HepG2 (cell line): ENCODE data around the gene BCL2A1. TPM values are rescaled to one million over a fixed set of nuclear protein-coding genes. Genes with fewer than 3 reads are reported as not detected.

Source experiments
- AHDC1 ChIP-seq: sonication (generic); formaldehyde crosslinking; IDR thresholded peaks from 2 replicates; pipeline ENCODE4 v1.5.1; 2020; ENCODE audit warnings: mild to moderate bottlenecking, missing genetic modification reagents, borderline replicate concordance
- ARID3A ChIP-seq: IDR thresholded peaks from 2 replicates; pipeline ENCODE4 v1.6.1; 2012; ENCODE audit warnings: low read depth, low read length, improper control_type of control experiment
- CEBPB ChIP-seq: IDR thresholded peaks from 2 replicates; pipeline ENCODE4 v1.6.1; 2011; ENCODE audit warnings: low read depth, low read length, improper control_type of control experiment, borderline replicate concordance
- HNF4A ChIP-seq: sonication (generic); formaldehyde crosslinking; IDR thresholded peaks from 2 replicates; pipeline ENCODE4 v1.4.0; 2020; ENCODE audit warnings: missing genetic modification reagents
- KAT8 ChIP-seq: IDR thresholded peaks from 2 replicates; pipeline ENCODE4 v1.6.1; 2016; ENCODE audit warnings: missing genetic modification reagents, missing compliant biosample characterization
- MIER2 ChIP-seq: IDR thresholded peaks from 2 replicates; pipeline ENCODE4 v1.6.1; 2016; ENCODE audit warnings: missing biosample characterization, missing genetic modification reagents
- NR2F1 ChIP-seq, 2 experiments: fragments of 450-650 bp in 1 of 2; formaldehyde crosslinking in 1 of 2; IDR thresholded peaks; 2 replicates each; pipeline versions ENCODE4 v1.5.0 to v1.6.1; 2016 to 2020; ENCODE audit warnings: mild to moderate bottlenecking in 1 of 2, missing compliant biosample characterization in 1 of 2, missing genetic modification reagents in 1 of 2, moderate library complexity in 1 of 2
- NR2F6 ChIP-seq, 2 experiments: IDR thresholded peaks; 2 replicates each; pipeline ENCODE4 v1.6.1; 2016; ENCODE audit warnings: antibody characterized with exemption in 1 of 2, mild to moderate bottlenecking in 1 of 2
- THAP11 ChIP-seq: IDR thresholded peaks from 2 replicates; pipeline ENCODE4 v1.6.1; 2016; ENCODE audit warnings: missing biosample characterization, missing genetic modification reagents
- THAP8 ChIP-seq: sonication (generic); formaldehyde crosslinking; IDR thresholded peaks from 2 replicates; pipeline ENCODE4 v1.5.1; 2020; ENCODE audit warnings: missing genetic modification reagents, mild to moderate bottlenecking, borderline replicate concordance
- YEATS4 ChIP-seq: sonication (generic); formaldehyde crosslinking; IDR thresholded peaks from 2 replicates; pipeline ENCODE4 v1.4.0; 2020; ENCODE audit warnings: missing genetic modification reagents, borderline replicate concordance
- ZBTB21 ChIP-seq: sonication (generic); formaldehyde crosslinking; IDR thresholded peaks from 2 replicates; pipeline ENCODE4 v1.4.0; 2020; ENCODE audit warnings: missing genetic modification reagents
- ZBTB42 ChIP-seq: sonication (generic); formaldehyde crosslinking; IDR thresholded peaks from 2 replicates; pipeline ENCODE4 v1.5.0; 2020; ENCODE audit warnings: mild to moderate bottlenecking, missing genetic modification reagents
- ZNF121 ChIP-seq: sonication (generic); formaldehyde crosslinking; IDR thresholded peaks from 2 replicates; pipeline ENCODE4 v1.5.0; 2020; ENCODE audit warnings: mild to moderate bottlenecking, missing genetic modification reagents
- ZNF24 ChIP-seq: fragments of 450-650 bp; IDR thresholded peaks from 2 replicates; pipeline ENCODE4 v1.6.1; 2017; ENCODE audit warnings: antibody characterized with exemption, mild to moderate bottlenecking
- ZNF292 ChIP-seq: sonication (generic); formaldehyde crosslinking; IDR thresholded peaks from 2 replicates; pipeline ENCODE4 v1.8.1; 2022; ENCODE audit warnings: mild to moderate bottlenecking, low read depth, missing genetic modification reagents, borderline replicate concordance
- ZNF331 ChIP-seq: sonication (generic); formaldehyde crosslinking; IDR thresholded peaks from 2 replicates; pipeline ENCODE4 v1.4.0; 2020; ENCODE audit warnings: missing genetic modification reagents
- ZNF335 ChIP-seq: sonication (generic); formaldehyde crosslinking; IDR thresholded peaks from 2 replicates; pipeline ENCODE4 v1.4.0; 2020; ENCODE audit warnings: missing genetic modification reagents
- ZNF431 ChIP-seq: sonication (generic); formaldehyde crosslinking; IDR thresholded peaks from 2 replicates; pipeline ENCODE4 v1.9.0; 2022; ENCODE audit warnings: missing genetic modification reagents, low read depth, mild to moderate bottlenecking, borderline replicate concordance
- ZNF547 ChIP-seq: sonication (generic); formaldehyde crosslinking; IDR thresholded peaks from 2 replicates; pipeline ENCODE4 v1.5.1; 2020; ENCODE audit warnings: mild to moderate bottlenecking, missing genetic modification reagents
- ZNF672 ChIP-seq: sonication (generic); formaldehyde crosslinking; IDR thresholded peaks from 2 replicates; pipeline ENCODE4 v1.8.1; 2022; ENCODE audit warnings: missing genetic modification reagents
- polyA plus RNA-seq, 8 experiments: library from polyadenylated mRNA; depleted of rRNA in 3 of 8; stranded (reverse) in 7 of 8; unstranded in 1 of 8; fragments of >200 nt; fragmentation: Illumina TruSeq in 4 of 8; extraction: Trizol in 4 of 8; gene quantifications; 2 replicates each; pipeline versions ENCODE4 v1.2.1 to v1.2.3, GENCODE V29; 2011 to 2016; ENCODE audit warnings: low read depth in 4 of 8, missing spikeins in 1 of 8, mixed read lengths in 1 of 8; ENCODE audit not compliant: insufficient read depth in 1 of 8
- total RNA-seq, 5 experiments: library from RNA; depleted of rRNA; stranded (reverse); fragments of >200 nt; fragmentation: Illumina TruSeq; extraction: Trizol; gene quantifications; 2 replicates each; pipeline ENCODE4 v1.2.3, GENCODE V29; 2016; ENCODE audit warnings: low read depth in 1 of 5

BCL2A1 gene
- total and polyA plus RNA-seq, 2 of the 13 experiments (the other 11 are each of a cell fraction or from before 2014, with no cell fraction given) = 0.08 to 0.31 TPM

GRCh38 chr15:80007532-80007931 lies 36.5 kb upstream of the BCL2A1 start (continued):
- TF ChIP-seq ZNF292 (CRISPR knock-in tag) = peak; percentile 83; the same call in 1 of the 2 replicates
- TF ChIP-seq ZNF335 (CRISPR knock-in tag) = no peak
- no peak for TF ChIP-seq ZBTB21 (CRISPR knock-in tag)
- no peak; the same call in 1 of the 2 replicates for TF ChIP-seq NR2F6 (IDR thresholded peaks at IDR 0.05)
- TF ChIP-seq NR2F6 (CRISPR knock-in tag; IDR thresholded peaks at IDR 0.05) = peak; percentile 35; the same call in 1 of the 2 replicates
- TF ChIP-seq MIER2 (CRISPR knock-in tag) = 0 out of 2 replicates have a peak, but pooled peaks have one; percentile 63
- no peak for TF ChIP-seq NR2F1 (CRISPR knock-in tag; IDR thresholded peaks at IDR 0.05)
- TF ChIP-seq ZNF672 (CRISPR knock-in tag) = no peak
- TF ChIP-seq AHDC1 (CRISPR knock-in tag) = peak; percentile 55; the same call in 1 of the 2 replicates
- 0 out of 2 replicates have a peak, but pooled peaks have one; percentile 16 for TF ChIP-seq KAT8 (CRISPR knock-in tag)
- no peak for TF ChIP-seq CEBPB
- TF ChIP-seq ZNF431 (CRISPR knock-in tag) = 0 out of 2 replicates have a peak, but pooled peaks have one; percentile 30
- 0 out of 2 replicates have a peak, but pooled peaks have one; percentile 29 for TF ChIP-seq ZNF331 (CRISPR knock-in tag)
- TF ChIP-seq ZNF24 = no peak
- no peak for TF ChIP-seq ARID3A
- TF ChIP-seq HNF4A (CRISPR knock-in tag) = peak; percentile 88
- no peak for TF ChIP-seq ZNF121 (CRISPR knock-in tag)
- TF ChIP-seq THAP8 (CRISPR knock-in tag) = no peak
- no peak for TF ChIP-seq THAP11 (CRISPR knock-in tag)
- TF ChIP-seq ZNF547 (CRISPR knock-in tag) = no peak
- TF ChIP-seq YEATS4 (CRISPR knock-in tag) = peak; percentile 31; the same call in 1 of the 2 replicates
- no peak for TF ChIP-seq ZBTB42 (CRISPR knock-in tag)
